Activated CD8-positive, alpha-beta memory T cell treated with anti-CD3 and anti-CD28 coated beads, Interleukin-2, amount 10 ng/mL, durations not matched to agents 7 days and 5 days (primary cell): Measurements from ENCODE around the gene IL17RE. TPM values are rescaled to one million over a fixed set of nuclear protein-coding genes. Genes with fewer than 3 reads are reported as not detected.
A peak's percentile ranks its signal among the peaks of the same experiment; 100 is the strongest.

ENCODE experiments used
- ATAC-seq: fragments of 150-1000 bp; cut with Tn5 transposase; one replicate; pipeline ENCODE4 v1.10.0; 2021; ENCODE audit warnings: moderate library complexity
- CTCF ChIA-PET: fragments of 350-600 bp; sonication (Branson Sonifier 250); formaldehyde crosslinking; loops from one replicate; lab custom pipeline; 2021; ENCODE audit warnings: antibody characterized with exemption; lab: Charles Lee
- DNase-seq: peaks from one replicate; pipeline ENCODE4 v3.0.0-alpha.2; 2020
- H3K27ac Mint-ChIP-seq: one replicate; pipeline ENCODE4 v1.8.0; 2021; ENCODE audit warnings: mild to moderate bottlenecking, mixed read lengths
- H3K27me3 Mint-ChIP-seq: one replicate; pipeline ENCODE4 v1.8.0; 2021; ENCODE audit warnings: mixed read lengths
- H3K36me3 Mint-ChIP-seq: one replicate; pipeline ENCODE4 v1.8.0; 2021; ENCODE audit warnings: mild to moderate bottlenecking, mixed read lengths
- H3K4me1 Mint-ChIP-seq: one replicate; pipeline ENCODE4 v1.8.0; 2021; ENCODE audit warnings: mixed read lengths
- H3K4me3 Mint-ChIP-seq: one replicate; pipeline ENCODE4 v1.8.0; 2021; ENCODE audit warnings: mild to moderate bottlenecking, moderate library complexity, mixed read lengths
- H3K9me3 Mint-ChIP-seq: one replicate; pipeline ENCODE4 v1.8.0; 2022; ENCODE audit warnings: low read depth, mixed read lengths
- total RNA-seq, 2 experiments: library from RNA; stranded (reverse); gene quantifications; one replicate each; pipeline ENCODE4 v1.2.3, GENCODE V29; 2021

Gene IL17RE
- total RNA-seq, 2 experiments from 2014 or later = 0.68 to 1.9 TPM

- ATAC-seq = no peak
- peaks cover 14% of the 10 kb centered on the region for H3K4me1 Mint-ChIP-seq
- no peak overlapping the region for H3K27ac Mint-ChIP-seq
- no peaks in the 10 kb centered on the region for H3K9me3 Mint-ChIP-seq
- peaks cover under 1% of the 10 kb centered on the region for H3K36me3 Mint-ChIP-seq
- no peak overlapping the region for H3K4me3 Mint-ChIP-seq
- DNase-seq = no peak
- CTCF ChIA-PET = interaction anchor here (1.0 to 2.9 kb wide), 11 partner anchors 13 to 374 kb away, joined by 3 to 38 read pairs (median 5); partner anchors contain the start of genes CRELD1, EMC3, OGG1 and SEC13
- H3K27me3 Mint-ChIP-seq = no peaks in the 10 kb centered on the region
Measured at GRCh38 chr3:9947025-9947995, 44.7 kb downstream of the IL17RE start.

DNA sequence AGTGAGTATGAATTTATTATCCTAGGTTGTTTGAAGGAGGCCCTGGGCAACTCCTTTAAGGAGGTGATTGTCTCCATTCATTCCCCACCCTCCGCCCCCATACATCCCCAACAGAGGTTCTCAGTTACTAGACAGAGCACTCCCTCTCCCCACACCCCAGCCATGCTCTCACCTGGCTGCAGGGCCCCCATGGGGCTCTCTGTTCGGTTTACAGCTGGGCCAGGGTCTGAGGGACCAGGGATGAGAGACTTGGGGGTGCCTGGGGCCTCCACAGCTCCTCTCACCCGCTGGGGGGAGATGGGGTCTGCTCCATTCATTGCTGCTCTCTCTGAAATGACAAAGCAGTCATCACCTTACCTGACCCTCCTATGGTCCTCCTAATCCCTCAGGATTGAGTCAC, 45.9 kb downstream of the IL17RE start:
- H3K4me1 Mint-ChIP-seq = peaks cover 20% of the 10 kb centered on the region
- no peak overlapping the region for H3K27ac Mint-ChIP-seq
- H3K9me3 Mint-ChIP-seq = no peaks in the 10 kb centered on the region
- H3K4me3 Mint-ChIP-seq = no peak overlapping the region
- ATAC-seq (no peak), DNase-seq (no peak)
- no peaks in the 10 kb centered on the region for H3K36me3 Mint-ChIP-seq
- no peaks in the 10 kb centered on the region for H3K27me3 Mint-ChIP-seq
- CTCF ChIA-PET = interaction anchor here (2.9 kb wide), 1 partner anchor 15 kb away, joined by 38 read pairs; the partner anchor contains the start of gene CRELD1

DNA sequence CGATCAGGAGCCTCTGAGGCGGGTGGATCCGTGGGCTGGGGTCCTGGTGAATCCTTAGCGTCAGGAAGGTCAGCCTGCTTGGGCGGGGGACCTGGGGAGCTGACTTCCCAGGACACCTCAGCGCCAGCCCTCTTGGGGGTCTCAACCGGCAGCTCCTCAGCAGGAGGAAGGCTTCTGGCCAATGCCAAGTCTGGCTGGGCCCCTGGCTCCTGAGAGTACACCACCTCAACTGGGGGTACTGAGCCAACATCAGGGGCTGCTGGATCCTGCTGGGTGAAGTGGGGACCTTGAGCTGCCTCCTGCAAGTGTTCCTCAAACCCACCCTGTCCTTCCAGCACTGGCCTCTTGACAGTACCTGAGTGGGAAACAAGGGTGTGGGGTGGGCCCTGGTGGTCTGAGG, 46.5 kb downstream of the IL17RE start:
- H3K36me3 Mint-ChIP-seq = no peaks in the 10 kb centered on the region
- H3K4me1 Mint-ChIP-seq = peaks cover 20% of the 10 kb centered on the region
- DNase-seq (no peak), ATAC-seq (no peak)
- H3K27ac Mint-ChIP-seq = no peak overlapping the region
- H3K4me3 Mint-ChIP-seq = no peak overlapping the region
- CTCF ChIA-PET = interaction anchor here (1.3 kb wide), 1 partner anchor 105 kb away, joined by 3 read pairs; the partner anchor contains the start of gene RPUSD3
- H3K9me3 Mint-ChIP-seq = no peaks in the 10 kb centered on the region
- no peaks in the 10 kb centered on the region for H3K27me3 Mint-ChIP-seq

- Mint-ChIP-seq H3K4me3 (no peak overlapping the region), H3K36me3 (no peaks in the 10 kb centered on the region), H3K27ac (no peak overlapping the region), H3K27me3 (no peaks in the 10 kb centered on the region), H3K9me3 (no peaks in the 10 kb centered on the region), H3K4me1 (peaks cover 20% of the 10 kb centered on the region)
- ATAC-seq (no peak), DNase-seq (no peak)
- CTCF ChIA-PET = interaction anchor here (1.3 kb wide), 1 partner anchor 105 kb away, joined by 3 read pairs; the partner anchor contains the start of gene RPUSD3
Measured at GRCh38 chr3:9949626-9950025, 47.0 kb downstream of the IL17RE start.

DNA sequence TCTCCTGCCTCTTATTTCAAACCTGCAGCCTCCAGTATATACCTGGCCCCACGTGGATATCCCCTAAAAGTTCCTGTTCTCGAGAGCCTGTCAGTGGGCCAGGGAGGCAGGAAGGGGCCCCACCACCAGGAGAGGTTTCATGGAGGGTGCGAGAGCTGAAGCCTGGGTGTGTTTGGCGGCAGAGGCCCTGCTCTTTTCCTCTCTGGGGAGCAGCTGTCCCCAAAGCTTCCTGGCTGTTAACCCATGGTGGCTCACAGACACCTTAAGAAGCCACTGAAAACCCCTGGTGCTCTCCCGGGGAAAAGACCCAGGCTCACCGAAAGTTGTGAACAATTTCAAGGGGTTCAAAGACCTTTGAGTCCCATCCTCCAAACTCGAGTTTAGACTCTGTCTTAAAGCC, 48.5 kb downstream of the IL17RE start:
- CTCF ChIA-PET = interaction anchor here (1.0 to 1.8 kb wide), 3 partner anchors 9 to 18 kb away, joined by 3 to 5 read pairs (median 3); partner anchors contain the start of gene CRELD1
- ATAC-seq = no peak
- H3K9me3 Mint-ChIP-seq = no peaks in the 10 kb centered on the region
- no peaks in the 10 kb centered on the region for H3K27me3 Mint-ChIP-seq
- DNase-seq = no peak
- H3K4me1 Mint-ChIP-seq = peaks cover 20% of the 10 kb centered on the region
- peak overlapping the region; percentile 62 for H3K27ac Mint-ChIP-seq
- H3K36me3 Mint-ChIP-seq = no peaks in the 10 kb centered on the region
- H3K4me3 Mint-ChIP-seq = peak overlapping the region; percentile 76

DNA sequence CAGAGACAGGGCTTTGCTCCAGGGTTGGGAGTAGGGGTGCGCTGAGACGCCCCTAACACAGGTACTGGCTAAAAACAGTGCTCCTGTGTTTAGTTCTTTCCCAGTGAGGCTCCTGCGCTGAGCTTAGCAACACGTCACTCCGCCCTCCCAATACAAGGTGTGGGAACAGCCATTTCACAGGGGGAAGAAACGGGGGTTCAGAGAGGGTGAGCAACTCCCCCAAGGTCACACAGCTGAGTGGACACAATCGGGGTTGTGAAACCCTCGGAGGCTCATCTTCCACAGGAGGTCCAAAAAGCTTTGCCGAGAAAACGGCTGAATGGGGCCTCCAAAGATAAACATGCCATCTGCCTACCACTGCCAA, 48.9 kb downstream of the IL17RE start:
- Mint-ChIP-seq H3K9me3 (no peaks in the 10 kb centered on the region), H3K36me3 (no peaks in the 10 kb centered on the region), H3K27ac (no peak overlapping the region), H3K4me1 (peaks cover 18% of the 10 kb centered on the region), H3K4me3 (peak overlapping the region; percentile 76), H3K27me3 (no peaks in the 10 kb centered on the region)
- CTCF ChIA-PET = interaction anchor here (0.6 to 1.8 kb wide), 5 partner anchors 8 to 102 kb away, joined by 3 to 5 read pairs (median 3); partner anchors contain the start of gene CRELD1
- ATAC-seq (peak; percentile 10), DNase-seq (no peak)

DNA sequence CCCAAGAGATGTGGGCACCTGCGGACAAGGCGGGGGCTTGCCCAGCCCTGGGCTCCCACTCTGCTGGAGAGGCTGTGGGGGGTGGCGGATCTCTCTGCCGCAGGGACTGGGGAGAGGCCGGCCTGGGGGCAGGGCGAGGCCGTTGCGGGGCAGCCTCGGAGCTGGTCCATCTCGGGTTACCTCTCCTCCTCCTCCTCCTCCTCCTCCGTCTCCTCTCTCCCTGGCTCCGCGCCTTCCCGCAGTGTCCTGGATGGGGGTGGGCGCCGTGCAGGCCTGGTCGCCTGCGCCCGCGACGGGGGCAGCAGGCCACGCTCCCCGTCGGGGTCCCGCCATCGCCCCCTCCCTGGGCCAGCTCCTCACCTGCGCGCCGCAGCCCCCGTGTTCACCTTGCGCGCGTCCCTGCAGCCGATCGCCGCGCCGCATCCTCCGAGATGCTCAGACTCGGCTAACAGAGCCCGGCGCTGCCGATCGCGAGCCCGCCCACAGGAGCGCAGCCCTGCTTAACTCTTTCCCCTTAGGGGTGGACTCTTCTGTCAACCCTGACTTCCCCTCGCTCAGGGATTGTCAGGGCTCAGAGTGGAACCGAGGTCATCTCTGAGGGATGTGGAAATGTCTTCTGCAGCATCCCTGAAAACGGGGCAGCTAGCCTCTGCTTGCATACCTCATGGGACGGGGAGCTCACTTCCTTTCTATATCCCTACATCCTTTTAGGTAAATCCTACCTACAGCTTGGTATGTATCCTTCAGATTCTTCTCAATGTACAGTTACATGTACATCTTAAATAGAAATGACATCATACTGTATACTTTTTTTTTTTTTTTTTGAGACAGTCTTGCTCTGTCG, 49.5 kb downstream of the IL17RE start, which contains the start of gene PRRT3:
PRRT3 (minus strand) TSS at position 447 of the 844 bp plus-strand sequence. CDS start 2,293 bp downstream, outside the sequence.
- DNase-seq (peak; percentile 78), ATAC-seq (peak; percentile 95)
- Mint-ChIP-seq H3K4me3 (peak within 1 kb of the TSS; percentile 76), H3K36me3 (no peaks in the 10 kb centered on the region), H3K27ac (no peak within 1 kb of the TSS), H3K27me3 (no peaks in the 10 kb centered on the region), H3K4me1 (peaks cover 18% of the 10 kb centered on the region), H3K9me3 (no peaks in the 10 kb centered on the region)
- CTCF ChIA-PET = interaction anchor here (0.6 to 1.8 kb wide), 7 partner anchors 8 to 103 kb away, joined by 3 to 5 read pairs (median 3); partner anchors contain the start of genes CRELD1 and JAGN1

DNA sequence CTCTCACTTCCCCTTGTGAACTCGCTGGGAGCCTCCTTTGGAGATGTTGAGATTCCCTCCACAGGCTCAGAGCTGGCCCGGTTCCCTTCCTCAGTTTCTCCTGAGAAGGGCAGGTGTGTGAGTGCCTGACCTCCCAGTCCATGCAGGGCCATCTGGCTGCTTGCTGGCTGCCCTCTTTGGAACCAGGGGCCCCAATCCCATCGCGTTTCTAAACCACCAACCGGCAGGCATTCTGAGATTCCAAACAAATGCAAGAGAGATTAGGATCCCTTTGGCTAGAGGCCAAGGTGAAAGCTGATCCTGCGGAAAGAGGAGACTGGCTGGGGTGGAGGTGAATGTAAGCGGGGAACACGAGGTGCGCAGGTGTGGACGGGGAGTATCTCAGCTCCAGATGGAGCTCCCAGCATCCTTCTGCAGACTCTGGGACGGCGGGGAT, 52.4 kb downstream of the IL17RE start:
- Mint-ChIP-seq H3K9me3 (no peaks in the 10 kb centered on the region), H3K27ac (no peak overlapping the region), H3K36me3 (no peaks in the 10 kb centered on the region), H3K4me1 (peaks cover 18% of the 10 kb centered on the region), H3K27me3 (no peaks in the 10 kb centered on the region), H3K4me3 (no peak overlapping the region)
- CTCF ChIA-PET = interaction anchor here (1.9 kb wide), 1 partner anchor 22 kb away, joined by 5 read pairs; the partner anchor contains the start of gene CRELD1
- ATAC-seq (no peak), DNase-seq (no peak)

DNA sequence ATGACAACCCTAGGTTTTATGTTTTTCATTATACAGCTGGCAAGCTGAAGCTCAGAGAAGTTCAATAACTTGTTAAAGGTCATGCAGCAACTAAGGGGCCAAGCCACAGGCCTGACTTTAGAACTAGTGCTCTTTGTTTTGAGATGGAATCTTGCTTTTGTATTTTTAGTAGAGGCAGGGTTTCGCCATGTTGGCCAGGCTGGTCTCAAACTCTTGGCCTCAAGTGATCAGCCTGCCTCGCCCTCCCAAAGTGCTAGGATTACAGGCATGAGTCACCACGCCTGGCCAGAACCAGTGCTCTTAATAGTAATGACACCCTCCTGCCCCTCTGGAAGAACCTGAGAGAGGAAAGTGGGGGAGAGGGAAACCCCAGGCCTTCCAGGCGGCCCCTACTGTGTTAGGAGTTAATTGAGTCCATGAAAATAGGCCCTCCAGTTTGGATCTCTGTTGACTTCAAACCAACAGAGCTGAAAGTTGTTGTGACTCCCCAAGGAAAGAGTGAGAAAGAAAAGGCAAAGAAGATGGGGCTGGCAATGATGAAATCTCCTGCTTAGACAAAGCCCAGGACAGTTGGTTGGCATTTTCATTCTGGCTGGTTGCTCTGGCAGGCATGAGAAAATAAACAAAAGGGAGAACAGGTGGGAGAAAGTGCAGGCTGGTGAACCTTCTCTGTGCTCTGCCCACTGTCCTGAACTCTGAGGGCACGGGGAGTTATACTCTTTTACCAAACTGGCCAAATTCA, 53.1 kb downstream of the IL17RE start:
- ATAC-seq (no peak), DNase-seq (no peak)
- H3K36me3 Mint-ChIP-seq = no peaks in the 10 kb centered on the region
- no peak overlapping the region for H3K27ac Mint-ChIP-seq
- H3K9me3 Mint-ChIP-seq = no peaks in the 10 kb centered on the region
- CTCF ChIA-PET = interaction anchor here (1.9 kb wide), 1 partner anchor 23 kb away, joined by 5 read pairs; the partner anchor contains the start of gene CRELD1
- H3K4me3 Mint-ChIP-seq = no peak overlapping the region
- H3K4me1 Mint-ChIP-seq = peaks cover 17% of the 10 kb centered on the region
- no peaks in the 10 kb centered on the region for H3K27me3 Mint-ChIP-seq

- no peak overlapping the region for H3K4me3 Mint-ChIP-seq
- no peak for ATAC-seq
- H3K27ac Mint-ChIP-seq = no peak overlapping the region
- H3K9me3 Mint-ChIP-seq = no peaks in the 10 kb centered on the region
- CTCF ChIA-PET = interaction anchor here (1.9 kb wide), 1 partner anchor 24 kb away, joined by 5 read pairs; the partner anchor contains the start of gene CRELD1
- peaks cover 7% of the 10 kb centered on the region for H3K4me1 Mint-ChIP-seq
- no peaks in the 10 kb centered on the region for H3K36me3 Mint-ChIP-seq
- no peak for DNase-seq
- H3K27me3 Mint-ChIP-seq = no peaks in the 10 kb centered on the region
Measured at GRCh38 chr3:9957214-9957613, 54.6 kb downstream of the IL17RE start.

GRCh38 chr3:9965200-9965875, 62.7 kb downstream of the IL17RE start:
- peaks cover 25% of the 10 kb centered on the region for H3K36me3 Mint-ChIP-seq
- no peak overlapping the region for H3K27ac Mint-ChIP-seq
- CTCF ChIA-PET = interaction anchor here (0.6 kb wide), 1 partner anchor 12 kb away, joined by 3 read pairs; no protein-coding TSS in a partner anchor
- no peak for DNase-seq
- no peaks in the 10 kb centered on the region for H3K27me3 Mint-ChIP-seq
- no peak overlapping the region for H3K4me3 Mint-ChIP-seq
- H3K9me3 Mint-ChIP-seq = no peaks in the 10 kb centered on the region
- no peaks in the 10 kb centered on the region for H3K4me1 Mint-ChIP-seq
- no peak for ATAC-seq
